ENCODE measurements around the gene PDE8B. TPM values are rescaled to one million over a fixed set of nuclear protein-coding genes. Genes with fewer than 3 reads are reported as not detected.

PDE8B gene
- total RNA-seq, 1 experiment from 2014 or later: 1.8 TPM

GRCh38 chr5:77210964-77211690 is 647 bp downstream of the PDE8B start:
- Histone ChIP-seq H3K4me1 (replicated peaks; ENCODE audit: insufficient read depth) (no peaks in the 10 kb centered on the region), H3K36me3 (ENCODE audit: low read depth) (no peaks in the 10 kb centered on the region), H3K27me3 (ENCODE audit: insufficient read depth, low read depth) (peaks cover 45% of the 10 kb centered on the region), H3K79me2 (ENCODE audit: low read depth) (no peaks in the 10 kb centered on the region), H3K4me2 (peak overlapping the region; percentile 65), H4K20me1 (ENCODE audit: insufficient read depth) (no peaks in the 10 kb centered on the region), H3F3A (ENCODE audit: insufficient read depth, low read depth) (no peaks in the 10 kb centered on the region), H3K9me3 (ENCODE audit: insufficient read depth, low read depth) (no peaks in the 10 kb centered on the region), H3K4me3 (peak overlapping the region; percentile 23; the same call in 1 of the 2 replicates), H2AFZ (no peak overlapping the region), H3K9me2 (ENCODE audit: insufficient read depth) (no peaks in the 10 kb centered on the region), H3K27ac (no peak overlapping the region)
- no TSS peak for BruUV-seq (replicated peaks)
- CTCF ChIA-PET: no interaction called here
- peak; percentile 97 for TF ChIP-seq EZH2 (IDR thresholded peaks at IDR 0.05; ENCODE audit: low read depth)
- TF ChIP-seq CTCF (conservative IDR thresholded peaks at IDR 0.05): no peak
- POLR2A ChIA-PET (ENCODE audit: unreplicated experiment): interaction anchor here (0.6 kb wide), 1 partner anchor 15 kb away, joined by 3 read pairs; no protein-coding TSS in a partner anchor
- peak in 1 of 2 experiments; percentile 47 for DNase-seq
- intact Hi-C loops (cut with micrococcal nuclease; ENCODE audit: unreplicated experiment): no loop called here

- Histone ChIP-seq H3F3A (ENCODE audit: insufficient read depth, low read depth) (no peaks in the 10 kb centered on the region), H3K4me2 (no peak overlapping the region), H3K27me3 (ENCODE audit: insufficient read depth, low read depth) (peaks cover 45% of the 10 kb centered on the region), H3K9me2 (ENCODE audit: insufficient read depth) (no peaks in the 10 kb centered on the region), H3K9me3 (ENCODE audit: insufficient read depth, low read depth) (no peaks in the 10 kb centered on the region), H4K20me1 (ENCODE audit: insufficient read depth) (no peaks in the 10 kb centered on the region), H3K27ac (no peak overlapping the region), H2AFZ (no peak overlapping the region), H3K36me3 (ENCODE audit: low read depth) (no peaks in the 10 kb centered on the region), H3K4me1 (replicated peaks; ENCODE audit: insufficient read depth) (no peaks in the 10 kb centered on the region), H3K79me2 (ENCODE audit: low read depth) (no peaks in the 10 kb centered on the region), H3K4me3 (no peak overlapping the region)
- POLR2A ChIA-PET (ENCODE audit: unreplicated experiment): interaction anchor here (0.6 kb wide), 1 partner anchor 15 kb away, joined by 3 read pairs; no protein-coding TSS in a partner anchor
- TF ChIP-seq CTCF (conservative IDR thresholded peaks at IDR 0.05) (no peak), EZH2 (IDR thresholded peaks at IDR 0.05; ENCODE audit: low read depth) (no peak)
- DNase-seq: no peak
- BruUV-seq (replicated peaks): no TSS peak
- CTCF ChIA-PET: no interaction called here
- intact Hi-C loops (cut with micrococcal nuclease; ENCODE audit: unreplicated experiment): no loop called here
Measured at GRCh38 chr5:77211691-77212047, 1.2 kb downstream of the PDE8B start.

- Histone ChIP-seq H3K79me2 (ENCODE audit: low read depth) (no peaks in the 10 kb centered on the region), H3K9me3 (ENCODE audit: insufficient read depth, low read depth) (no peaks in the 10 kb centered on the region), H3F3A (ENCODE audit: insufficient read depth, low read depth) (no peaks in the 10 kb centered on the region), H4K20me1 (ENCODE audit: insufficient read depth) (no peaks in the 10 kb centered on the region), H3K4me3 (no peak overlapping the region), H3K4me2 (no peak overlapping the region), H3K4me1 (replicated peaks; ENCODE audit: insufficient read depth) (no peaks in the 10 kb centered on the region), H3K27me3 (ENCODE audit: insufficient read depth, low read depth) (peaks cover 39% of the 10 kb centered on the region), H3K27ac (no peak overlapping the region), H2AFZ (no peak overlapping the region), H3K9me2 (ENCODE audit: insufficient read depth) (no peaks in the 10 kb centered on the region), H3K36me3 (ENCODE audit: low read depth) (no peaks in the 10 kb centered on the region)
- BruUV-seq (replicated peaks): no TSS peak
- TF ChIP-seq CTCF (conservative IDR thresholded peaks at IDR 0.05) (no peak), EZH2 (IDR thresholded peaks at IDR 0.05; ENCODE audit: low read depth) (no peak)
- no peak for DNase-seq
- intact Hi-C loops (cut with micrococcal nuclease; ENCODE audit: unreplicated experiment): no loop called here
- ChIA-PET POLR2A (ENCODE audit: unreplicated experiment) (no interaction called here), CTCF (no interaction called here)
Measured at GRCh38 chr5:77213601-77214000, 3.1 kb downstream of the PDE8B start.
